Medulla oblongata (tissue), 1 donor: ENCODE data around the gene PFKFB1.
A peak's percentile ranks its signal among the peaks of the same experiment; 100 is the strongest.
"Not testable (repeated sequence)": the region's sequence is repeated elsewhere in the genome, so short reads cannot be mapped to it uniquely, and the experiment has no call there.

Source experiments
- DNase-seq: peaks from one replicate; pipeline ENCODE4 v3.0.0-alpha.2; 2015; ENCODE audit errors: extremely low spot score

The PFKFB1 gene

GRCh38 chrX:54992911-54993622 lies 921 bp downstream of the PFKFB1 start:
- DNase-seq = no peak

- no peak for DNase-seq
These were observed 2.3 kb downstream of the PFKFB1 start for GRCh38 chrX:54991706-54992105.

DNA sequence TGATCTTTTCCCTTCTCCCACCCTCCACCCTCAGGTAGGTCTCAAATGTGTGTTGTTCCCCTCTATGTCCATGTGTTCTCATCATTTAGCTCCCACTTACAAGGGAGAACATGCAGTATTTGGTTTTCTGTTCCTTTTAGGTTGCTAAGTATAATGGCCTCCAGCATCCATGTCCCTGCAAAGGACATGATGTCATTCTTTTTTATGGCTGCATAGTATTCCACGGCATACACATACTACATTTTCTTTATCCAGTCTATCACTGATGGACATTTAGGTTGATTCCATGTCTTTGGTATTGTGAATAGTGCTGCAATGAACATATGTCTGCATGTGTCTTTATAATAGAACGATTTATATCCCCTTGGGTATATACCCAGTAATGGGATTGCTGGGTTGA lies 10.7 kb downstream of the PFKFB1 start:
- DNase-seq = not testable (repeated sequence)

DNA sequence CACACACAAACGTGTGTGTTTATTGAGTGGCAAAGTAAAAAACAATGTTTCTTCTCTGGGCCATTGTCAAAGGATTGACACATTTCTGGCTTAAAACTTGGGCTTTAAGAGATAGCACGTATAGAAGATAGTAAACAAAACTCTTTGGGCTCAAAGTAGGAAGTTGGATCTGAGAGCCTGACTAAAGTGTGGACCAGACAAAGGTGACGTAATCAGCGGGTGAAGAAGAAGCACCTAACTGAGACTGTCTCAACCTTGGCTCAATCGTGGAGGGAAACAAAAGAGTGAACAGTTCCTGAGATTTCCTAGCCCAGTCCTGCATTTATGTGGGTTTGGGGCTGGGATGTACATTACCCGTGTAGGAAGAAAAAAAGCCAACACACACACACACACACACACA lies 13.7 kb downstream of the PFKFB1 start:
- DNase-seq = peak; percentile 8

DNA sequence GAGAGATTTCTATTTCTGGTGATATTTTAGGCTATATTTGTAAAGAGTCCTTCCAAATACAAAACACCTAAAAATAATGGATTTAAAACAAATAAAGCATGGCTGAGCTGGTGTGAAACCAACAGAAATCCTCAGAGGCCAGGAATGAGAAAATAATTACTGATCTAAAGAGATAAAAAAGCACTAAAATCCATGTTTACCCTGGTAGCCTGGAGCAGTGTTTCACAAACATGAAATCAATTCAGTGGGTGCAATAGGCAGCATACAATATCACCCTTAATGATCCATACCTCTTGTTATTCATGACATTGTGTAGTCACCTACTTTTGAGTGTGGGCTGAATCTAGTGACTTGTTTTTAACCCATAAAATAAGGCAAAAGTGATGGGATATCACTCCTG lies 14.6 kb downstream of the PFKFB1 start:
- no peak for DNase-seq

- no peak for DNase-seq
These were observed 15.5 kb downstream of the PFKFB1 start for GRCh38 chrX:54978448-54978847.

DNA sequence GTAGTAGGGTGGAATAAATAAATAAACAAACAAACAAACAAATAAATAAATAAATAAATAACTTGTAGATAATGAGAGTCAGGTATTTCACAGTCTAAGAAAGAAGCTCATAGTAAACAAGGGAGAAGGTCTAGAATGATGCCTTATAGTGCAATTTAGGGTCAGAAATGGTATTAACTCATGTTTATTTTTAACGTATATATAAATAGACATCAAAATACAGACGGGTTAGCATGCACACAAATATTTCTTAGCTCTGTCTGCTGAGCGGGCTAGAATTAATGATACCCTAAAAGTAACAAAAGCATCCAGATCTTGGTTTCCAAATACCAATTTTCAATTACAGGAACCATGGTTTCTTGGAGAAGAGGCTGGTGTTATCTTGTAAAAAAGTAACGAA lies 16.6 kb downstream of the PFKFB1 start:
- no peak for DNase-seq

GRCh38 chrX:54964766-54965497 lies 29.1 kb downstream of the PFKFB1 start:
- no peak for DNase-seq

DNA sequence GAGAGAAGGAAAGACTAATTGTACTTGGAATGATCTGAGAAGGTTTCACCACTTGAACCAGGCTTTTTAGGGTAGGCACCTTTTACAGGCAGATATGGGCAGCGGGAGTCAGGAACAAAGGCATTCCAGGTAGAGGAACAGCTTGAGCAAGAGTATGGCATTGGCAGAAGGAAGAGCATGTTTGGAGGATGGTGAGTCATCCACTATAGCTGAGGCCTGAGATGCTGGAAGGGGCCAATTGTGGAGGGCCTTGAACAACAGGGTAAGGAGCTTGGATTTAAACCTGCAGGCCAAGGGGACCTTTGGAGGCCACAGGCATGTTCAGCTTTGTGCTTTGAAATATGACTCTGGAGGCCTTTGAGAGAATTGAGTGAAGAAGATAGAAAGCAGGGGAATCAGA lies 32.2 kb downstream of the PFKFB1 start:
- DNase-seq = no peak

GRCh38 chrX:54950730-54951375 lies 43.1 kb downstream of the PFKFB1 start:
- no peak for DNase-seq

- no peak for DNase-seq
These were observed 48.8 kb downstream of the PFKFB1 start for GRCh38 chrX:54945224-54945623.

DNA sequence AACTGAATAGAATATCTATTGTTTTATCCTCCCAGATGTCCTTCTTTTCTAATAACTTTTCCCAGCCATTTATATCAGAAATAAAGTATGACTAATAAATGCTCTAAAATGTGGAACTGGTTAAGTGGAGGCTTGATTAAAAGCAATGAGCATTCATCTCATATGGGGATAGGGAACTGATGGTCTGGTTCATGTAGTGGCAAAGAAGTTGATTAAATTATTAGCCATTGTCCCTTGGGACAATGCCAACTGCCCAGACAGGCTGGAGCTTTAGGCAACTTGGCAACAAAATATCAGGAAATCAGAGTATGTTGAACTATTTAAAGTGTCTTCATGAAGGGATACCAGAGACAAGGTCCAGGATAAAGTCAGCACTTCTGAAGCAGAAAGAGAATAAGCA lies 49.2 kb downstream of the PFKFB1 start:
- no peak for DNase-seq

- DNase-seq = no peak
These were observed 56.6 kb downstream of the PFKFB1 start for GRCh38 chrX:54937416-54937815.

DNA sequence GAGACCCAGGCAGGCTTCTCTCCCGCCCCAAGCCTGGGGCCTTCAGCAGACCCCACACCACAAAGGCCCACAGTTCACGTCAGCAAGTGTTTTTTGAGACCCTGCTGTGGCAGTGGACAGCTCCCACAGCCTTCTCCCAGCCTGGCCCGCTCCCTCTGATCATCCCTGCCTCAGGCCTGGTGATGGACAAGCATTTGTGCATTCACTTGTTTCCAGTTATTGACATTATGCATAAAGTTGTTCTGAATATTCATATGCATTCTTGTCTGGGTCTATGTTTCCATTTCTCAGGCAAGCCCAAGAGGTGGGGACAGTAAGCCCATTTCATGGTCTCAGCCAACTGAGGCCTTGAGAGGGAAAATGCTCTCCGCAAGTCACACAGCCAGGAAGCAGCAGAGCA lies 58.7 kb downstream of the PFKFB1 start:
- DNase-seq = no peak

DNA sequence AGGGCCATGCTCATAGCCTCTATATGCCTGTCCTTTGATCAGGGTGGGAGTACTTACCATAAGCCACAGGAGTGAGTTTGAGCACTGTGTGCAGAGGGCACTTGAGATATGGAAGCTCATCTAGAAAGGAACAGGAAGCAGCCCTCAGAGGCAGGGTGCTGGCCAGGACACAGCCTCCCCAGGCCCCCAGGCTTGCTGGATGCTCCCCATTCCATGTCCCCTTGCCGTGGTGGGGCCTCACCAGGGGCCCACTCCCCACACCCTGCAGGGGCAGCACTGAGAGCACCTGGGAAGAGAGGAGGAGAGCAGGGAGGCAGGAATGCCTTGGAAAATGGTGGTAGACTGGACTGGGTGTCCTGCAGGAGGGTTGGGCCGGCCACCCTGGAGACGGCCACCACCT lies 59.1 kb downstream of the PFKFB1 start:
- DNase-seq = no peak

GRCh38 chrX:54934058-54934457 lies 59.9 kb downstream of the PFKFB1 start:
- no peak for DNase-seq

DNA sequence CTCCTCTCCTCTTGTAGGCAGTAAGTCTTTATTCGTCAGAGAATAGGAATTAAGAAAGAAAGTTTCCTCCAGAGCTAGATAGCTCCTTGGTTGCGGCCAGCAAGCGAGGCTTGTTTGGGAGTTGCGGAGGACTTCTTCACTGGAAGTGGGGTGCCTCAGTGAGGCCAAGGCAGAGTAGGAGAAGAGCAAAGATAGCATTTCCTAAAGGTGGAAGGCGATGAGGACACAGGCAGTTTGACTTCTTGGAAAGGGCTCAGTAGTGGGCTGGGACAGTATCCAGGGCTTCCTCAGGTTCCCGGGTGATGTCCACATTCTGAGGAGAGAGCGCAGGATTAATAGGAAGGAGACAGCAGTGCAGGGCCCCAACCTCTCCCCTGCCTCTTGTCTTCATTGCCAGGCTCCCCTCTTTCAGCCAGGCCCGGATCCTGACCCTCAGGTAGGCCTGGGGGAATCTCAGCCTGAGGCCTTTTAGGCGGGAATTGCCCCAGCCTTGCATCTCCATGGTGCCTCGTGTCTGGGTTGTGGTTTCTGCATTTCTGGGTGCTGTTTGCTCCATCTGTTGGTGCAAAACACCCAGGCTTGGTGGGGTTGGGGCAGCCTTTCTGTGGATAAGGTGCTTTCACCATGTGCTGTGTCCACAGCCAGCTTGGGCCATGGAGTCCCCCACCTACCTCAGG lies 60.7 kb downstream of the PFKFB1 start:
- no peak for DNase-seq

GRCh38 chrX:54931107-54931506 lies 62.9 kb downstream of the PFKFB1 start:
- no peak for DNase-seq

DNA sequence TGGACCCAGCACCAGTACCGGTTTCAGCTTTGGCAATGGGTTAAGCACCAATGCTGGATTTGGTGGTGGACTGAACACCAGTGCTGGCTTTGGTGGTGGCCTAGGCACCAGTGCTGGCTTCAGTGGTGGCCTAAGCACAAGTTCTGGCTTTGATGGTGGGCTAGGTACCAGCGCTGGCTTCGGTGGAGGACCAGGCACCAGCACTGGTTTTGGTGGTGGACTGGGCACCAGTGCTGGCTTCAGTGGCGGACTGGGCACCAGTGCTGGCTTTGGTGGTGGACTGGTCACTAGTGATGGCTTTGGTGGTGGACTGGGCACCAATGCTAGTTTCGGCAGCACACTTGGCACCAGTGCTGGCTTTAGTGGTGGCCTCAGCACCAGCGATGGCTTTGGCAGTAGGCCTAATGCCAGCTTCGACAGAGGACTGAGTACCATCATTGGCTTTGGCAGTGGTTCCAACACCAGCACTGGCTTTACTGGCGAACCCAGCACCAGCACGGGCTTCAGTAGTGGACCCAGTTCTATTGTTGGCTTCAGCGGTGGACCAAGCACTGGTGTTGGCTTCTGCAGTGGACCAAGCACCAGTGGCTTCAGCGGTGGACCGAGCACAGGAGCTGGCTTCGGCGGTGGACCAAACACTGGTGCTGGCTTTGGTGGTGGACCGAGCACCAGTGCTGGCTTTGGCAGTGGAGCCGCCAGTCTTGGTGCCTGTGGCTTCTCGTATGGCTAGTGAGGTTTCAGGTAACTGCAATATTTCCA lies 63.5 kb downstream of the PFKFB1 start:
- DNase-seq = no peak

DNA sequence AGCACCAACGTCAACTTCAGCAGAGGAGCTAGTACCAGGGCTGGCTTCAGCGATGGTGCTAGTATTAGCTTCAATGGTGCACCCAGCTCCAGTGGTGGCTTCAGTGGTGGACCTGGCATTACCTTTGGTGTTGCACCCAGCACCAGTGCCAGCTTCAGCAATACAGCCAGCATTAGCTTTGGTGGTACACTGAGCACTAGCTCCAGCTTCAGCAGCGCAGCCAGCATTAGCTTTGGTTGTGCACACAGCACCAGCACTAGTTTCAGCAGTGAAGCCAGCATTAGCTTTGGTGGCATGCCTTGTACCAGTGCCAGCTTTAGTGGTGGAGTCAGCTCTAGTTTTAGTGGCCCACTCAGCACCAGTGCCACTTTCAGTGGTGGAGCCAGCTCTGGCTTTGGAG lies 65.1 kb downstream of the PFKFB1 start:
- DNase-seq = no peak

DNA sequence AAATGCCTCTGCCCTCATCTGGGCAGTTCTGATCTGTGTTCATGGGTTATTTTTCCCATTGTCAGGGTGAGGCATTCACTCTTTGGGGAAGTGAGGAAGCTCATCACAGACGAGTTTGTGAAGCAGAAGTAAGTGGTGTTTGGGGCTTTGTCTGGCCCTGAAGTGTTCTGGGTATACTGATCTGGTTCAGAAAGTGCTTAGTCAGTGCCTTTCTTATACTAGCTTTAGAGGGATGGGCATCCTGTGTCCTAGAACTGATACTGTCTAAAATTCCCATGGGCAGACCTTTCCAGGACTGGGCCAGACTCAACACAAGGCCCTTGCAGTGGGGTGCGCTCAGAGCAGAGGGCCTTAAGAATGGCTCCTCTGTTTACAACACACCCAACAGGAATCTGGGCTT lies 67.0 kb downstream of the PFKFB1 start:
- DNase-seq = peak; percentile 27

- DNase-seq = no peak
These were observed 70.6 kb downstream of the PFKFB1 start for GRCh38 chrX:54923376-54923775.
